ENCODE measurements around the gene XRCC4.

DNA sequence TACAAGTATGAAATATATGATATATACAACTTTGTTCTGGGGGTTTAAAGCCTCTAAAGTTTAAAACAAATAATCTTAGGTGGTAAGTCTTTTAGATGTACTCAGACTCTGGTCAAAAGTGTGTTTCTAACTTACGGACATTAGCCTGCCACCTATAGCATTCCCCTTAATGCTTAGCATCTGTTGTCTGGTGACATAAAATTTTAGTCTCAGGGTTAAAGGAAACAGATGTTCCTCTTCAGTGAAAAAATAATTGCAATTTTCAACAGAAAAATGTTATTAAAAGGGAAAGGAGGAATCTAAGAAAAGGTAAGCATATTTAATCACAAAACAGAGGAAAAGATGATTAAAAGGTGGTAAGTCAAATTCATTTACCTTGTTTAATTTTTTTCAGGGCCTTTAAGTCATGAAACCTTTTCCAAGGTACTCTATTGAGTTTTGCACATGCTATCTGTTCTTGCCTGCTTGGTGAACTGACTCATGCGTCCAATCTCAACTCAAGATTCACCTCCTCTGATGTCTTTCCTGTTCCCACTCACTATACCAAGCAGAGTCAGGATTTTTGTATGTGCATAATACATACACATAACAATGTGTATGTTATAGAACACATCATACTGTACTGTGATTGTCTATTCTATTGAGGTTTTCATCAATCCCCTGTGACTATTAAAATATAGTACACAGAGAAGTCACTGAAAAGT lies 8.1 kb upstream of the XRCC4 start:
- TF ChIP-seq, protein P1, sequence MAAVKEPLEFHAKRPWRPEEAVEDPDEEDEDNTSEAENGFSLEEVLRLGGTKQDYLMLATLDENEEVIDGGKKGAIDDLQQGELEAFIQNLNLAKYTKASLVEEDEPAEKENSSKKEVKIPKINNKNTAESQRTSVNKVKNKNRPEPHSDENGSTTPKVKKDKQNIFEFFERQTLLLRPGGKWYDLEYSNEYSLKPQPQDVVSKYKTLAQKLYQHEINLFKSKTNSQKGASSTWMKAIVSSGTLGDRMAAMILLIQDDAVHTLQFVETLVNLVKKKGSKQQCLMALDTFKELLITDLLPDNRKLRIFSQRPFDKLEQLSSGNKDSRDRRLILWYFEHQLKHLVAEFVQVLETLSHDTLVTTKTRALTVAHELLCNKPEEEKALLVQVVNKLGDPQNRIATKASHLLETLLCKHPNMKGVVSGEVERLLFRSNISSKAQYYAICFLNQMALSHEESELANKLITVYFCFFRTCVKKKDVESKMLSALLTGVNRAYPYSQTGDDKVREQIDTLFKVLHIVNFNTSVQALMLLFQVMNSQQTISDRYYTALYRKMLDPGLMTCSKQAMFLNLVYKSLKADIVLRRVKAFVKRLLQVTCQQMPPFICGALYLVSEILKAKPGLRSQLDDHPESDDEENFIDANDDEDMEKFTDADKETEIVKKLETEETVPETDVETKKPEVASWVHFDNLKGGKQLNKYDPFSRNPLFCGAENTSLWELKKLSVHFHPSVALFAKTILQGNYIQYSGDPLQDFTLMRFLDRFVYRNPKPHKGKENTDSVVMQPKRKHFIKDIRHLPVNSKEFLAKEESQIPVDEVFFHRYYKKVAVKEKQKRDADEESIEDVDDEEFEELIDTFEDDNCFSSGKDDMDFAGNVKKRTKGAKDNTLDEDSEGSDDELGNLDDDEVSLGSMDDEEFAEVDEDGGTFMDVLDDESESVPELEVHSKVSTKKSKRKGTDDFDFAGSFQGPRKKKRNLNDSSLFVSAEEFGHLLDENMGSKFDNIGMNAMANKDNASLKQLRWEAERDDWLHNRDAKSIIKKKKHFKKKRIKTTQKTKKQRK (IDR thresholded peaks at IDR 0.05; ENCODE audit: borderline replicate concordance, low read depth, low read length): no peak
- TF ChIP-seq CHCHD3 (CRISPR knock-in tag; IDR thresholded peaks at IDR 0.05) (no peak), TRIM28 (IDR thresholded peaks at IDR 0.05) (no peak), HEY1 (CRISPR knock-in tag; IDR thresholded peaks at IDR 0.05; ENCODE audit: borderline replicate concordance) (no peak), SRSF9 (IDR thresholded peaks at IDR 0.05; ENCODE audit: borderline replicate concordance, low read depth, low read length) (no peak), HIVEP1 (CRISPR knock-in tag; IDR thresholded peaks at IDR 0.05) (no peak), ZNF584 (CRISPR knock-in tag; IDR thresholded peaks at IDR 0.05; ENCODE audit: low read depth) (no peak), PHF20 (IDR thresholded peaks at IDR 0.05; ENCODE audit: partially characterized antibody) (no peak)
- TF ChIP-seq, protein P2, sequence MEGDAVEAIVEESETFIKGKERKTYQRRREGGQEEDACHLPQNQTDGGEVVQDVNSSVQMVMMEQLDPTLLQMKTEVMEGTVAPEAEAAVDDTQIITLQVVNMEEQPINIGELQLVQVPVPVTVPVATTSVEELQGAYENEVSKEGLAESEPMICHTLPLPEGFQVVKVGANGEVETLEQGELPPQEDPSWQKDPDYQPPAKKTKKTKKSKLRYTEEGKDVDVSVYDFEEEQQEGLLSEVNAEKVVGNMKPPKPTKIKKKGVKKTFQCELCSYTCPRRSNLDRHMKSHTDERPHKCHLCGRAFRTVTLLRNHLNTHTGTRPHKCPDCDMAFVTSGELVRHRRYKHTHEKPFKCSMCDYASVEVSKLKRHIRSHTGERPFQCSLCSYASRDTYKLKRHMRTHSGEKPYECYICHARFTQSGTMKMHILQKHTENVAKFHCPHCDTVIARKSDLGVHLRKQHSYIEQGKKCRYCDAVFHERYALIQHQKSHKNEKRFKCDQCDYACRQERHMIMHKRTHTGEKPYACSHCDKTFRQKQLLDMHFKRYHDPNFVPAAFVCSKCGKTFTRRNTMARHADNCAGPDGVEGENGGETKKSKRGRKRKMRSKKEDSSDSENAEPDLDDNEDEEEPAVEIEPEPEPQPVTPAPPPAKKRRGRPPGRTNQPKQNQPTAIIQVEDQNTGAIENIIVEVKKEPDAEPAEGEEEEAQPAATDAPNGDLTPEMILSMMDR (IDR thresholded peaks at IDR 0.05 in 2 of 3, conservative IDR thresholded peaks at IDR 0.05 in 1 of 3; ENCODE audit: insufficient read depth in 2 of 3, low read depth in 1 of 3, low read length in 3 of 3): no peak
